HG02571 (cell line): ENCODE measurements around the gene SBK3.
"Not testable (repeated sequence)": the region's sequence is repeated elsewhere in the genome, so short reads cannot be mapped to it uniquely, and the experiment has no call there.

Source experiments
- ATAC-seq: cut with Tn5 transposase; IDR thresholded peaks from one replicate; pipeline ENCODE4 v1.9.1; 2021; ENCODE audit warnings: mild to moderate bottlenecking, moderate library complexity; ENCODE audit not compliant: unreplicated experiment

Gene SBK3

GRCh38 chr19:55576746-55577145 lies 31.4 kb upstream of the SBK3 start:
- no peak for ATAC-seq

- not testable (repeated sequence) for ATAC-seq
Measured at GRCh38 chr19:55573929-55574328, 28.6 kb upstream of the SBK3 start.

GRCh38 chr19:55569477-55569876 lies 24.1 kb upstream of the SBK3 start:
- not testable (repeated sequence) for ATAC-seq

DNA sequence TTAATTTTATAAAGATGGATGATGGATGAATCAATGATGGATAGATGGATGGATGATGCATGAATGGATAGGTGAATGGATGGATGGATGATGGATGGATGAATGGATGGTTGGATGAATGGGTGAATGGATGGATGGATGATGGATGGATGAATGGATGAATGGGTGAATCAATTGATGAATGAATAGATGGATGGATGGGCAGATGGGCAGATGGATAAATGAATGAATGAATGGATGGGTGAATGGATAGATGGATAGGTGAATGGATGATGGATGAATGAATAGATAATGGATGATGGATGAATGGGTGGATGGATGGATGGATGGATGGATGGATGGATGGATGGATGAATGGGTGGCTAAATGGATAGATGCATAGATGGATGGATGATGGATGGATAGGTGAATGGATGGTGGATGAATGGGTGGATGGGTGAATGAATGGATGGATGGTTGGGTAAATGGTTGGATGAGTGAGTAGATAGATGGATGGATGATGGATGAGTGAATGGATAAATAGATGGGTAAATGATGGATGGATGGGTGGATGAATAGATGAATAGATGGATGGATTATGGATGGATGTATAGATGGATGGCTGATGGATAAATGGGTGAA lies 22.5 kb upstream of the SBK3 start:
- no peak for ATAC-seq

- ATAC-seq: no peak
Measured at GRCh38 chr19:55566823-55567222, 21.5 kb upstream of the SBK3 start.

GRCh38 chr19:55563261-55563690 lies 17.9 kb upstream of the SBK3 start:
- ATAC-seq: no peak

GRCh38 chr19:55559684-55560083 lies 14.3 kb upstream of the SBK3 start:
- ATAC-seq: no peak

DNA sequence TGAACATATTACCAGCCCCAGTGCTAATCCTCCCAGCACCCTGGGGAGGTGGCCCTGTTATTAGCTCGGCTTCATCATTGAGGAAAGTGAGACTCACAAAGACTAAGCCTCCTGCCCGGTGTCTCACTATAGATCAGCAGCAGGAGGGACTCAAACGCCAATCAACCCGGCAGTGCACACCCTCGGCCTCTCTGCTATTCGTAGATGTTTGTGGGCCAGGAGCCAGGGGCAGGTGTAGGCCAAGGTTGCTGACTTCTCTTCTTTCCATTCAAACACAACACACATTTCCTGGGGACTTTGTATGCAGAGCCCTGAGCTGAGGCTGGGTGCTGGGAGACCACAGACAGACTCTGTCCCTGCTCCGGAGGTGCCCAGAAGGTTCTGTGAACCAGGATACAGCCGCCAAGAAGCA lies 9.4 kb upstream of the SBK3 start:
- no peak for ATAC-seq

DNA sequence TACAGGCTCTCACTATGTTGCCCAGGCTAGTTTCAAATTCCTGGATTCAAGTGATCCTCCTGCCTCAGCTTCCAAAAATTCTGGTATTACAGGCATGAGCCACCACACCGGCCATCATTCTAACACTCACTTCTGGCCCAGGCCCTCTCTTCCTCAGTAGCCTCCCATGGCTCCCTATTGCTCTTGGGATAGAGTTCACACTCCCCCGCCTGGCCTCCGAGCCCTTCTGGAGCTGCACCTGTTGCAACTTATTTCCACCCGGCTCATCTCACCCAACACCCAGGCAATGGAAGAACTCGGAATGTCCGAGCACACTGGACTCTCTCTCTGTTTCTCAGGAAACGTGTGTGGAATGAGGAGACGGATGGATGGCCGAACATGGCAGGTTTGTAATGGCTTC lies 9.0 kb upstream of the SBK3 start:
- ATAC-seq: no peak

DNA sequence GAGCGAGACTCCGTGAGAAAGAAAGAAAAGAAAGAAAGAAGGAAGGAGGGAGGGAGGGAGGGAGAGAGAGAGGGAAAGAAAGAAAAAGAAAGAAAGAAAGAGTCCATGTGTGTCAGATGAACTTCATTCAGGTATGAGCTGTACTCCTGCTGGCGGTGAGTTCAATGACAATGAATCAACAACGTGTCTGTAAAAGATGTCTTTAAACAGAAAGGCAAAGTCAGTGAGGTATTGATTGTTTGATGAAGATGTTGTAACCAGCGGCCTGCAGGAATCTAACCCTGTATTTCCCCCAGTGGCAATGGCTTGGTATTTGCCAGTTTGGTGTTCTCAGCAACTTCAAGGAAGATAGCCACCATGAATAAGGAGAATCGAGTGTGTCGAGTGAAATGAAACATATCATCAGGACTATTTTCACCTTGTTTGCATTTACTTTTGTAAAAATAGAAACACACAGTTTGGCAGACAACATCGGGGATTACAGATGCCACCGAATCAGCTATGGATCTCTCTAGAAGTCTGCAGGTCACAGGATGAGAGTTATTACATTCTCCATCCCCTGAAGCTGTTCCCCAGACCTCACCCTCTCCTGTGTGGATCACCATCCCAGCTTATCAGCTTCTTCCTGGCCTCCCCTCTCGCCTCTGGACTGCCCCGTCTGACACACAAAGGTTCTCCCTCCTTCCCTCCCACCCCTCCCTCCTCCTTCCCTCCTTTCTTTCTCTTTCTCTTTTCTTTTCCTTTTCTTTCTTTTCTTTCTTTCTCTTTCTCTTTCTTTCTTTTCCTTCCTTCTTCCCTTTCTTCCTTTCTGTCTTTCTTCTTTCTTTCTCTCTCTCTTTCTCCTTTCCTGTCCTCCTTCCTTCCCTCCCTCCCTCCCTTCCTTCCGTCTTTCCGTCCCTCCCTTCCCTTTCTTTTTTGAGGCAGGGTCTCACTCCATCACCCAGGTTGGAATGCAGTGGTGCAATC lies 8.2 kb upstream of the SBK3 start:
- ATAC-seq: no peak

DNA sequence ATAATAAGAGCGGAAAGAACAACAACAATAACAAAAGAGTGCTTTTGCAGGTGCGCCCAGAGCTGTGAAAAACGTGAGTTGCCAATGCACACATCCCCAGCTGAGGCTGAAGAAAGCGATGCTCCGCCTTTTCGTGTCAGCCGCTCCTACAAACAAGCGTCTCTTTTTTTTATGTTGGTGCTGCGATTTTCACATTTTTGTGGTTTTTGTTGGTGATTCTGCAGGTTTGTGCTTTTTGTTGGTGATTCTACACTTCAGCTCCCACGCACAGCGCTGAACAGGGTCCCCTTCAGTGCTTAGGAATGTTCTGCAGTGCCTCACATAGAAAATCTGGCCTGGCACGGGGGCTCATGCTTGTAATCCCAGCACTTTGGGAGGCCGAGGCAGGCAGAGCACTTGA lies 7.3 kb upstream of the SBK3 start:
- ATAC-seq: no peak

- ATAC-seq: no peak
Measured at GRCh38 chr19:55552206-55552605, 6.9 kb upstream of the SBK3 start.

- ATAC-seq: no peak
Measured at GRCh38 chr19:55550321-55550650, 4.9 kb upstream of the SBK3 start.

DNA sequence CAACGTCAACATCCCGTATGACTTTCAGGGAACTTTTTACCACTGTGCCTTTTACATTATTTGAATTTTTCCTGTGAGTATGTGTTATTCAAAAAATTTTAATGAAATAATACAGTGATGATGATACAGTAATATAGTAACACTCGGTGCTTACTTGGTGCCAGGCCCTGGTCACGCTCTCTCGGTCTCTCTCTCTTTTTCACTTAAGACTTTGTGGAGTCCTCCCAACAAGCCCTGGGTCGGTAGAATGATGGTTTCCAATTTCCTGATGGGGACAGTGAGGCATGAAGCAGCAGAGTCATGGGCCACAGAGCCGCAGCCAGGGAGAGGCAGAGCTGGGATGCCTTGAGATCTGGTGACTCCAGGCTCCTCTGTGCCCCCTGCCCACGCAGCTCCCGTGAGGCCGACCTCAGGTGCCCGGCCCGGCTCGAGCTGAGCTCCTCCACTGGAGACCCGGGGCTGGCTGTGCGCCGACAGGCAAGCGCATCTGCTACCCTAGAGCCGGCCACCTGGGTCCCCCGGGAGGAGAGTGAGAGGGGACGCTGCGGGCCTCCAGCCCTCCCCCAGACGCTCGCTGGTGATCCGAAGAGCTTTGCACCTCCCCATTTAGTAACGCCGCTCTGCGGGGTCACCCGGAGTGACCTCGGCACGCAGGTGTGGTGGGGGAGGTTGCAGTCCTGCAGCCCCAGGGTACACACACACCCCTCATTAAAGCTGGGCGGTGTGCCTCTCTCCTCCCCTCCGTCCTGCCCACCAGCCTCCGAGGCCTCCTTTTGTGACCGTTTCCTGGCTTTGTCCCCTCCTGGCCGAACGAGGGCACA lies 4.4 kb upstream of the SBK3 start:
- ATAC-seq: no peak

- no peak for ATAC-seq
Measured at GRCh38 chr19:55546822-55547614, 1.7 kb upstream of the SBK3 start.

DNA sequence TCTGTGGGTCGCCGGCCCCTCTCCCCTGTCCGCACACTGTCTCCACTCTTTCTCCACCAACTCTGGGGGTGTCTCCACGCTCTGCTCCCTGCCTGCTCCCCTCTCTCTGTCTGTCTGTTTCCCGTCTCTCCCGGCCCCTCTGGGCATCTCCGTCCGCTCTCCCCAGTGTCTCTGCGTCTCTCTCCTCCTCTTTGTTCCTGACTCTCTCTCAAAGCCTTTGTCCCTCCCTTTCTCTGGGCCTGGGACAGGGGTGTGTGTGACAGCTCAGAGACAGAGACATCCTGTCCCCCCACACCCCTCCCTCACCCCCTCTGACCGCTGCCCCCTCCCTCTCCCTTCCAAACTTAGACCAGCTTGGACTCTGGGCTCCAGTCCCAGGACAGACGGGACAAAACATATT lies 668 bp upstream of the SBK3 start:
- ATAC-seq: no peak

DNA sequence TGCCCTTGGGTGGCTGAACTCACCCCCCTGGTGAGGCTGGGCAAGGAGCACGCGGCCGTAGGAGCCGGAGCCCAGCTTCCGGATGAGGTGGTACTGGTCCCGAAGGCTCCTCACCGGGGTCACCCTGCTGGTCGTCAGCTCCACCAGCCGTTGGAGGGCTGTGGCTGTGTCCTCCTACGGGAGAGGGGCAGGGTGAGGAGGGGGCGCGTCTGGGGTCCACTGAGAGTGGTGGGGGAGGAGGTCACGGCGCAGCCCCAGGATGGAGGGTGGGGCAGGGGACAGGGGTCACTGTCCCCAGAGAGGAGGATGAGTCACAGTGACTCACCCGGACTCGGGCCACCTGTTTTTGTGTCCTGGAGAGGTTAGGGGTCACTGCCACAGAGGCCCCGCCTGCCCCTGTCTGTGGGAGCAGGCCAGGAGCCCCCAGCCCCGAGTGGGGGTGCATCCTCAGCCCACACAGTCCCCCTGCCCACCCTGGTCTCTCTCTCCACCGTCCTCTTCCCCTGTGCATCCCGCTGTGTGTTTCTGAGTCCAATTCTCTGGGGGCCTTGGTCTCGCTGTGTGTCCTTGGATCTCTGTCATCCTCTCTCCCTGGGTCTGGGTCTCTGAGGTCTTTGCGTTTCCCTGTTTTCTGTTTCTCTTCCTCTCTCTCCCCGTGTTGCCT lies 435 bp downstream of the SBK3 start:
- ATAC-seq: no peak

DNA sequence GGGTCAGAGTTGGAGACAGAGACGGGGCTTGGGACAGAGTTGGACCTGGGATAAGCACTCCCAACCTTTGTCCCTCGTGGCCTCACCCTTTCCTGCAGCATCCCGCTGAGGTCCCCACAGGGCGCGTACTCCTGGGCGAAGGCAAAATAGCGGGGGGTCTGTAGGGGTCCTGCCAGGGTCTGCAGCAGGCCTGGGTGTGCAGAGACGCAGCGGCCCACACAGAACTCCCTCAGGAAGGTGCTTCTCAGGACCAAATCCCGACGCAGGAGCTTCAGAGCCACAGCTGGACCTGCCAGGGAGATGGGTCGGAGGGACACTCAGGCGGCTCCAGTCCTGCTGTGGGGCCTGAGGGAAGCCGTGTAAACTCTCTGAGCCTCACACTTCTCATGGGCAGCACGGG lies 1.3 kb downstream of the SBK3 start:
- ATAC-seq: no peak

DNA sequence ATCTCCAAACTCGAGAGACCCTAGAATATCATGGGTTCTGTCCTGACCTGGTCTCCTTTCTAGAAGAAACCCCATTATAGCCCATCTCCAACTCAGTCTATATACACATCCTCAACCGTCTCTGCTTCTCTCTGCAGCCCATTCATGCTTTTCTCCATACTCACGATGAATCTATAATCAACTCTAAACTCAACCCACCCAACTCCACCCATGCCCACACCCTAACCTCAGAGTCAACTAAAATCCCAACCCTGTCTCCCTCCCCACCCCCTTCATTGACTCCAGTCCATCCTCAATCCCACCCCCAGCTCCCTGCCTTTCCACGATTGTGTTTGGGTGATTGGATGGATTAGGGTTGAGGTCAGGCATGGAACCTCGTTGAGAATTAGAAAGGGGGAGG lies 1.8 kb downstream of the SBK3 start:
- ATAC-seq: no peak

GRCh38 chr19:55542292-55542855 lies 3.0 kb downstream of the SBK3 start:
- ATAC-seq: no peak
